Measurements from ENCODE around the gene GNAL.
"Not testable (repeated sequence)": the region's sequence is repeated elsewhere in the genome, so short reads cannot be mapped to it uniquely, and the experiment has no call there.

The GNAL gene

DNA sequence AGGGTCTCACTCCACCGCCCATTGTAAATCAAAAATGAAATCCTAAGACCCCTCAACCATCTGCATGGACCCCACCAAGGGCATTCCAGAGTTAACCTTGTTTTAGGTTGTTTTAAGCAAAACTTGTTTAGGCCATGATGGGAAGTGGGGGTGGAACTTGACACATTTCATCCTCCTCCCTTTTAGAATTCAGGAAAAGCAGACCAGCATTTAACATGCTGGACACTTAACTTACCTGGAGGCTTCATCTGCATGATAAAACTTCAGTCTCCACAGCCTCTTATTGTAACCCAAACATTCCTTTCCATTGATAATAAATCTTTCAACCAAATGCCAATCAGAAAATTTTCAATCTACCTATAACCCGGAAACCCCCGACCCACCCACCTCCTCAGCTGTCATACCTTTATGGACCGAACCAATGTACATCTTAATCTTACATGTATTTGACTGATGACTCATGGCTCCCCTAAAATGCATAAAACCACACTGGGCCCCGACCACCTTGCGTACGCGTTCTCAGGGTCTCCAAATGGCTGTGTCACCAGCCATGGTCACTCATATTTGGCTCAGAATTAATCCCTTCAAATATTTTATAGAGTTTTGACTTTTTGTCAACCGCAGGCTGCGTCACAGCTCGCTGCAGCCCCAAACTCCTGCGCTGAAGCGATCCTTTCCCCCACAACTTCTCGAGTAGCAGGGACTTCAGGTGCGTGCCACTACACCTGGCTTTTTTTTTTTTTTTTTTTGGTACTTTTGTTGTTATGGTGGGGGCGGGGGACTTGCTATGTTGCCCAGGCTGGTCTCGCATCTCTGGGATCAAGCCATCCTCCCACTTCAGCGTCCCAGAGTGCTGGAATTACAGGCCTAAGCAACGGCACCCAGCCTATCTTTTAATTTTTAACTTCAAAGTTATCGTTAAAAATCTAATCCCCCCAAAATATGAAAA is 218.1 kb downstream of the GNAL start:
- DNase-seq (ENCODE audit: low read depth, low spot score), result no peak

DNA sequence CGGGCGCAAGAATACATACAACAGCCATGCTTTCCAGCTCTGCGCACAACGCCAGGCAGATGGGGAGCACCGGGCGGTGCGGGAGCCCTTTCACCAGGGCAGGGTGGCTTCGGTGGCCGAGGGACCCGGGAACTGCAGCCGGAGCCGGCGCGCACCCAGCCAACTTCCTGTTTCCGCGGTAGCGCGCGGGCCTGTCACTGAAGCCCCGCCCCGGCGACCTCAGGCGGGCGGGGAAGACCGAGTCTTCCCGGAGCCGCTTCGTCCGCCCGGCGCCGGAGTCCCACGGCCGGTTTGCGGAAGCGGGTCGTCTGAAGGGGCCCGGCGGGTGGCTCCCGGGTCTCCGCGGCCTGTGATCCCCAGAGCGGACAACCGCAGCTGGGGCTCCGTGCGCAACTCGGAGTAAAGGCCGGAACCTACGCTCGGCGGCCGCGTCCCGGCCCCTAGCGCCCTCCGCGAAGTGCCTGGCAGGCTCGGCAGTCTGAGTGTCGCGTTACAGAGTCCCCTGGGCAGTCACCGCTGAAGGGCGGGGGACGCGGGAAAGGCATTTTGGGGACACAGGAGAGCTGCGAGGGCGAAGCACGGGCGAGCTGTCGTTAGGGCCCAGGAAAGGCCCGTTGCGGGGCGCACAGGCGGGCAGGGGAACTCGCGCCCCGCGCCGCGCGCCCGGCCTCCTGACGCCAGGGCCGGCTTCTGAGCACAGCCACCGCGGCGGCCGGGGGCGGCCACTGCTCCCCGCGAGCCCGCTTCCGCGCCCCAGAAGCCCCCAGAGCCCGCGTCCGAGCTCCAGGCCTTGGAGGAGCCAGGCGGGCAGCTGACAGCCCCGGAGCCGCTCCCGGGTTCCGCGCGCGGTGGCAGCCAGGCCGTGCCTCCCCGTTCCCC is 219.4 kb downstream of the GNAL start, which contains the start of gene MPPE1:
Gene MPPE1 (minus strand): TSS at position 136 of the 879 bp plus-strand sequence. CDS start 11,053 bp downstream, outside the sequence.
- DNase-seq (ENCODE audit: low read depth, low spot score), result peak; percentile 62

DNA sequence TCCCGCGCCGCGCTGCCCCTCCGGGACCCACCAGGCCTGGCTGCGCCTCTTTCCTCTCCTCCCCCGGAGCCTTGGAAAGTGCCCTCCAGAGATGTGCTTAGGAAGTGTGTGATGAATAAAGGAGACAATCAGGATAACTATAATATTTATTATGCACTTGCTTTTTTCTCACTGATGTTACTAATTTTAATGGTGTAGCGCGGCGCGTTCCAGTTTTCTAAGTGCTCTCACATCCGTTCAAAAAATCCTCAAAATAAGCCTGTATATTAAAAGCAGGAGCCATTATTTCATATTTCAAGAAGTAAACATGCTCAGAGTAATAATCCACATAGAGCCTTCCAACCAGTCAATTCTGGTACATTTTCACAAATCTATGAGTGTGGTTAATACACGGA is 220.0 kb downstream of the GNAL start:
- DNase-seq (ENCODE audit: low read depth, low spot score), result no peak

DNA sequence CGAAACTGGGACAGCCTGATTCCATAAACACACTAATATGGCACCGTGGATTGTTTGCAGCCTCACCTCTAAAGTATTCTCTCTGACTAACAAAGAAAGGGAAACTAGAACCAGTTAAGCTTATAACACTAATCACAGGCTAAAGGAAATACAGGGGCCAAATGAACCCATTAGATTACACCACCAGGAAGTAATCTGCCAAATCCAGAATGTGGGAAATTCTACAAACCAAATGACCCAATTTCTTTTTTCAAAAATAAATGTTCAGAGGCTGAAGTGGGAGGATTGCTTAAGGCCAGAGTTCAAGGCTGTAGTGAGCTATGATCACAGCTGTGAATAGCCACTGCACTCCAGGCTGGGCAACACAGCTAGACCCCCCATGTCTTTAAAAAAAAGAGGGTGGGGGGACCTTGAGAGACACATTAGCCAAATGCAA is 220.5 kb downstream of the GNAL start:
- DNase-seq (ENCODE audit: low read depth, low spot score), result no peak

DNA sequence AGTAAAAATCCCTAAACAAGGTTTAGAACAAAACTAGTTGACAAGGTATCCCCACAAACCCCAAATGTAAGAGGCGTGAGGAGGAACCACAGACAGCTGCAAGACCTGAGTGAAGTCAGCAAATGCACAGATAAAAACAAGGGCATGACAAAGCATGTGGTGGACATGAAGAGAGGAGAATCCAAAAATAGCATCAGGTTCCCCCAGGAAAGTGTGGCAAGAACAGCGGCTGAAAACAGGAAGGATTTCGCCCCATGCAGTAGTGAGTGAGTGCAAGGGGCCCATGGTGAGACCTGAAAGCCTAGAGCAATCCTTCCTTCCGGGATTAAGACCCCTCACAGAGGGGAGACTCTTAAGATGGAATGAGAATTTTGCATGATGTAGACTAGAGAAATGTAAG is 227.8 kb downstream of the GNAL start:
- DNase-seq (ENCODE audit: low read depth, low spot score), result not testable (repeated sequence)

DNA sequence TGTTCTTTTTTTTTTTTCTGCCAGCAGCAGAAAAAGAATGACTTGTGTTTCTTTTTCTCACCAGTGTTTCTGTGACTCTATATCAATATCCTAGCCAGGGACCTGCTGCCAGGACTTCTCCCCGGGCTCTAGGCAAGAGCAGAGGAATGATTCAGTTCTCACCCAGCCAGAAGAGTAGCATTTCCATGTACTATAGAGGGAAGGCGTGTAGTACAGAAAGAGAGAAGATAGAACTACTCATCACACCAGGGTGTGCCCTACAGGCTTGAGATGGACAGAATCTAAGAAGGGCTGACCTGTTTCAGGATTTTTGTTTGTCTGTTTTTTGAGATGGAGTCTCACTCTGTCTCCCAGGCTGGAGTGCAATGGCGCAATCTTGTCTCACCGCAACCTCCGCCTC is 230.5 kb downstream of the GNAL start:
- not testable (repeated sequence) for DNase-seq (ENCODE audit: low read depth, low spot score)

DNA sequence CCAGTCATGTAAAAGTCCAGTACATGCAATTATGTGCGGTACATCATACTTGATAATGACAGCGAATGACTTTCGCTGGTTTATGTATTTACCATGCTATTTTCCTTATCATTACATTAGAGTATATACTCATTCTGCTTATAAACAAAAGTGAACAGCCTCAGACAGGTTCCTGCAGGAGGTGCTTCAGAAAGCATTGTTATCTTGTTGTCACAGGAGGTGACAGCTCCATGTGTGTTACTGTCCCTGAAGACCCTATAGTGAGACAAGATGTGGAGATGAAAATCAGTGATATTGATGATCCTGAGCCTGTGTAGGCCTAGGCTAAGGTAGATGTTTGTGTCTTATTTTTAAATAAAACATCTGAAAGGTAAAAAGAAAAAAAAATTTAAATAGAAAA is 234.4 kb downstream of the GNAL start:
- DNase-seq (ENCODE audit: low read depth, low spot score), result no peak

DNA sequence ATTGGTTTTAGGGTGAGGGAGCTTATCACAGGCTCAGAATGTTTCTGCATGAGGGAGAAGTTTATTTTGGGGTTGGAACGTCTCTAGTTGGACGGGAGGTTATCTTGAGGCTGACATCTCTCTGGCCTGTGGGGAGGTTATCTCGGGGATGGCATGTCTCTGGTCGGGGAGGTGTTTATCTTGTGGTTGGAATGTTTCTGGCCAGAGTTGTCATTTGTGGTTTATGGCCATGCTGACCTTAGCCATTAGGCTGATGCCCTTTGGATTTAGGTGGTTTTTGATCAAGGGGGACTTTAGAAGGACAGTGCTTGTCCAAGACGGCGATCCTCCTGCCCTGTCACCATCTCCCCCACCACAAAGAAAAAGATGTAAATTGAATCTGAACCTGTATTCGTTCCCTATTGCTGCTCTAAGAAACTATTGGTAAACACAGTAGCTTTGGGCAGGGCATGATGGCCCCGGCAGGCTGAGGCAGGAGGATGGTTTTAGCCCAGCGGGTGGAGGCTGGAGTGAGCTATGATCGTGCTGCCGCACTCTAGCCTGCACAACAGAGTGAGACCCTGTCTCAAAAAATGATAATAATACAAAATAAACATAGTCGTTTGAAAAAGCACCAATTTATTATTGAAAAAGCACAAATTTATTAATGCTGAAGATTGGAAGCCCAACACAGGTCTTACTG is 236.9 kb downstream of the GNAL start:
- DNase-seq (ENCODE audit: low read depth, low spot score), result no peak

DNA sequence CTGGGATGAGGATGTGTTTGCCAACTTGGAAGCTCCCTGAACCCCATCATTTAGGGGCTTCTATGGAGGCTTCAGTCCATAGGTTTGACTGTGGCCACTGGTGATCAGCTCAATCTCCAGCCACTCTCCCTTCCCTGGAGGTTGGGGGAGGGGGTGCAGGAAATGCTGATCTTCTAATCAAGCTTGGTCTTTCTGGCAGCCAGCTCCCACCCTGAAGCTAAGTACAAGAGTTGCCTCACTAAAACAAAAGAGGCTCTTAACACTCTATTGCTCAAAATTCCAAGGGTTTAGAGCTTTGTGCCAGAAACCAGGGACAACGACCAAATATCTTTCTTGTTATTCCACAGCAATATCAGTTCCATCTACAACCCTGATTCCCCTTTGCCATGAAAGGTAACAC is 238.4 kb downstream of the GNAL start:
- DNase-seq (ENCODE audit: low read depth, low spot score), result no peak

DNA sequence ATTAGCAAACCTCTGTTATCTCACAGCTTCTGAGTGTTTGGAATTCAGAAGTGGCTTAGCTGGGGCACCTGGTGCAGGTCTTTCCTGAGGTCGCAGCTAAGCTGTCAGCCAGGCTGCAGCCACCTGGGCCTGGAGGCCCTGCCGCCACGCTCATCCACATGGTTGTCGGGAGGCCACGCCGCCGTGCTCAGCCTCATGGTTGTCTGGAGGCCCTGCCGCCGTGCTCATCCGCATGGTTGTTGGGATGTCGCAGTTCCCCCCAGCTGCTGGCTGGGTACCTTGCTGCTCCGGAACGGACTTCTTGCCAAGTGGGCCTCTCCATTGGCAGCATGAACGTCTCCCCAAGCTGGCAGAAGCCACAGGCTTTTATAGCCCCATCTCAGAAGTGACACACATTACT is 243.3 kb downstream of the GNAL start:
- no peak for DNase-seq (ENCODE audit: low read depth, low spot score)

Data from smooth muscle cell of the brain vasculature (primary cell).